T-helper 2 cell (primary cell): ENCODE results near the gene EPDR1.

Experiments
- DNase-seq, 5 experiments: peaks; one replicate each; pipeline versions ENCODE4 v3.0.0 to v3.0.0-alpha.2; 2012 to 2022

The EPDR1 gene

GRCh38 chr7:37984750-37985390 lies 64.4 kb downstream of the EPDR1 start:
- no peak for DNase-seq

- DNase-seq: no peak
Measured at GRCh38 chr7:37986908-37987330, 66.5 kb downstream of the EPDR1 start.

GRCh38 chr7:37987732-37988131 lies 67.3 kb downstream of the EPDR1 start:
- DNase-seq: no peak

GRCh38 chr7:37988721-37989650 lies 68.5 kb downstream of the EPDR1 start:
- DNase-seq: no peak

- DNase-seq: no peak
Measured at GRCh38 chr7:37990337-37990736, 69.9 kb downstream of the EPDR1 start.

GRCh38 chr7:37993060-37993501 lies 72.6 kb downstream of the EPDR1 start:
- no peak for DNase-seq

- DNase-seq: no peak
Measured at GRCh38 chr7:37999673-38000072, 79.2 kb downstream of the EPDR1 start.

GRCh38 chr7:38000272-38000671 lies 79.8 kb downstream of the EPDR1 start:
- DNase-seq: no peak
